ENCODE data around the gene KIF22.

Gene KIF22

GRCh38 chr16:29804020-29804419 lies 13.5 kb downstream of the KIF22 start:
- DNase-seq (ENCODE audit: low spot score): no peak

DNA sequence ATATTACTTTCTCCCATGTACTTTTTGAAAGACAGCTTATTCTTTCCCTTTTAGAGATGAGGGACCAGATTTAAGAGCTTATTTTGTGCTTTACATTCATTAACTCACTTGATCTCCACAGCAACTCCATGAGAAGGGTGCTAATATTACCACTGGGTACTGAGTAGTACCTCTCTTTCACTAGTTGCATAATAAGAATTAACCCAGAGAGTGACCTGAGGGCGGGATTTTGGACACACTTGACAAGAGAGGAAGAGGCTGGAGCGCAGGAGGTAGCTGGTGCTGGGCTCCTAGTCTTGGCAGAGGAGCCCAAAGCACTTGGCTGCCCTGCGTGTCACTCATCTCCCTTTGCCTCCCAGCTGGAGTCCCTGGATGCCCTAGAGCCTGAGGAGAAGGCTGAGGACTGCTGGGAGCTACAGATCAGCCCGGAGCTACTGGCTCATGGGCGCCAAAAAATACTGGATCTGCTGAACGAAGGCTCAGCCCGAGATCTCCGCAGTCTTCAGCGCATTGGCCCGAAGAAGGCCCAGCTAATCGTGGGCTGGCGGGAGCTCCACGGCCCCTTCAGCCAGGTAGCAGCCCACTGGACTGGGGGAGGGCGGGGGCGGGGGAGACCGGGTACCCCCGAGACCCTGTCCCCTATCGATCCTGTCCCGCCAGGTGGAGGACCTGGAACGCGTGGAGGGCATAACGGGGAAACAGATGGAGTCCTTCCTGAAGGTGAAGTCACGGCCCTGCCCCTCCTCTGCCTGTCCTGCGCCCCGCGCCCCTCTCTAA lies 14.1 kb downstream of the KIF22 start:
- no peak for DNase-seq (ENCODE audit: low spot score)

DNA sequence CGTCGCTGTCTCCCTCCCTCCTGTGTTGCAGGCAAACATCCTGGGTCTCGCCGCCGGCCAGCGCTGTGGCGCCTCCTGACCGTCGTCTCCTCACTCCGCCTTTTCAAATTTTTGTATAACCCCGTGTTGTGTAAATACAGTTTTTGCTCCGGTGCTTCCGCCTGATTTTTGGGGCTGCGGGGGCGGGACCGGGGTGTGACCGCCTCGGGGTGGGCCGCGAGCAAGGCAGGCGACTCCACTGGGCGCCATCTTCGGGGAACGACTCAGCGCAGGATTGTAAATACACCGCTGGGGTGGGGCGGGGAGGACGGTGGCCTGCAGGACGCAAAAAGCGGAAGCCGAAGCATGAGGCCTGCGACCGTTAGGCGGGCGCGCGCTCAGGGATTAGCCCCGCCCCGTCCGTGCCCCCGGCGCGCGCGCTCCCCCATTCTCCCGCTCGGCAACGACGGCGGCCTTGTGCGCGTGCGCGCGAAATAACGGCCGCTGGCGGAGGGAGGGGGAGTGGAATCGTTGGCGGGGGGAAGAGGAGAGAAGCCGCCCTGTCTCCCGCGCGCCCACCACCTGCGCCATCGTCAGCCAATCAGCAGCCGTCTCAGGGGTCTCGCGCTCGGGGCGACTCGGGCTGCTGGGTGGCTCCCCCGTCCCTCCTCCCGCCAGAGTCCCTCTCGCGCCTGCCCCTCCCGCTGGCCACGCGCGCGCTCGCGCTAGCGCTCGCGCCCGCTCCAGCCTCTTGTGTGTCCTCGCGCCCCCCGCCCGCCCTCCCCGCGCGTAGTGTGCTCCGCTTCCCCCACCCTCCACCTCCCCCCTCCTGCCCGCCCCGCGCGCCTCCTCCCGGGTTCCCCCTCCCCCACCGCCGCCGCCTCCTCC lies 14.9 kb downstream of the KIF22 start:
- DNase-seq (ENCODE audit: low spot score): peak; percentile 98

DNA sequence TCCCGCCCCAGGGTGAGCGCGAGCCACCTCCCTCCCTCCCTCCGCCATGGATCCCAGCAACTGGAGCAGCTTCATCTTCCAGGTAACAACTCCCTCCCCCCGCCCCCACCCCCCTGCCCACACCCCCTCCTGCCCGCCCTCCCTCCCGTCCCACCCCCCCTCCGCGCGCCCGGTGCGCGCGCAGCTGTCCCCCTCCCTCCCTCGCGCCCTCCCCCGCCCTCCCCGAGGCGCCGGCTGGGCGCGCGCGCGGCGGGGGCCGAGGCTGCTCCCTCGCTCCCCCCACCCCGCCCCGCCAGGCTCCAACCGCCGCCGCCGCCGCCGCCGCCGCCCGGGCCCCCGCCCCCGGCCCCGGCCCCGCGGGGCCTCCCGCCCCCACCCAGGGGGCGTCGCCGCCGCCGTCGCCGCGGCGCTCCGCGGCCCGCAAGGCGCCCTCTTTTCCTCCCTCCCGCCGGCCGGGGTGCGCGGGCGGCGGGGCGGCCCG lies 15.6 kb downstream of the KIF22 start, which contains the start of gene MAZ:
TSS of gene MAZ (plus strand) at position 431 of the 481 bp plus-strand sequence. CDS start 173 bp downstream, outside the sequence.
- DNase-seq (ENCODE audit: low spot score): peak; percentile 78

- no peak for DNase-seq (ENCODE audit: low spot score)
Measured at GRCh38 chr16:29806641-29807425, 16.3 kb downstream of the KIF22 start.

DNA sequence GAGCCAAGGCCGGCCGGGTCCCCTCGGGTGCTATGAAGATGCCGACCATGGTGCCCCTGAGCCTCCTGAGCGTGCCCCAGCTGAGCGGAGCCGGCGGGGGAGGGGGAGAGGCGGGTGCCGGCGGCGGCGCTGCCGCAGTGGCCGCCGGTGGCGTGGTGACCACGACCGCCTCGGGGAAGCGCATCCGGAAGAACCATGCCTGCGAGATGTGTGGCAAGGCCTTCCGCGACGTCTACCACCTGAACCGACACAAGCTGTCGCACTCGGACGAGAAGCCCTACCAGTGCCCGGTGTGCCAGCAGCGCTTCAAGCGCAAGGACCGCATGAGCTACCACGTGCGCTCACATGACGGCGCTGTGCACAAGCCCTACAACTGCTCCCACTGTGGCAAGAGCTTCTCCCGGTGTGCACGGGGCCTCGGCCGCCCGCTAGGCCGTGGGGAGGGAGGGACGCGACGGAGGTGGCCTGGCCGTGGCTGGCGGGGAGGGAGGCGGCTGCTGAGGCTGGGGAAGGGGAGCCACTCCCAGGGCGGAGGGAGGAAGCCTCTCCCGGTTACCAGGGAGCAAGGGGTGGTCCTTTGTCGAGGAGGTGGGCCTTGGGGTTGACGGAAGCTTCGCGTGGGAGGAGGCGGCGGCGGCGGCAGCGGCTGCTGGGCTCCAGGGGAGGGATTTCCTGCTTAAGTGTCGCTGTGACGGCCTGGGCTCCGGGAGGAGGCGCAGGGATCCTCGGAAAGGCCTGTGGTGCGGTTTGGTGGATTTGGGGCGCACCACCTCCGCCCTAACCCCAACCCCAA lies 17.1 kb downstream of the KIF22 start:
- DNase-seq (ENCODE audit: low spot score): peak; percentile 89

DNA sequence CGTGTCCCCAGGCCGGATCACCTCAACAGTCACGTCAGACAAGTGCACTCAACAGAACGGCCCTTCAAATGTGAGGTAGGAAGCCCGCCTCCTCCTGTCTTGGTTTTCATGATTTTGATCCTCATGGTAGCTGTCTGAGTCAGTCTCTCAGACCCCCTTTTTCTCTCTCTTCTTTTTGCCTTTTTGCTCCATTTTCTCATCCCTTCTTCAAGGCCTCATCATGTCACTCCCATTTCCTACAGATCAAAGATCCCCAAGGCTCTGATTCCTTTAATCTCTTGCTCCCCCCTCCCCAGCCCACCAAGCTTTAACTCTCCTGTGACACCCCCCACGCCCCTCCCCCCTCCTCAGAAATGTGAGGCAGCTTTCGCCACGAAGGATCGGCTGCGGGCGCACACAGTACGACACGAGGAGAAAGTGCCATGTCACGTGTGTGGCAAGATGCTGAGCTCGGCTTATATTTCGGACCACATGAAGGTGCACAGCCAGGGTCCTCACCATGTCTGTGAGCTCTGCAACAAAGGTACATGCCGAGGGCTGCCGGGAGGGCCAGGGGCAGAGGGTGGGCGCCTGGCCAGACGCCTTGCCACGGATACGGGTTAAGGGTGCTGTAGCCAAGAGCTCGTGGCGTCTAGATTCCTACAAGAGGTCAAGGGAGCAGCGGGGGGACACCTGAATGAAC lies 17.8 kb downstream of the KIF22 start:
- no peak for DNase-seq (ENCODE audit: low spot score)

GRCh38 chr16:29809031-29809747 lies 18.6 kb downstream of the KIF22 start:
- DNase-seq (ENCODE audit: low spot score): no peak

GRCh38 chr16:29809850-29810698 lies 19.5 kb downstream of the KIF22 start:
- no peak for DNase-seq (ENCODE audit: low spot score)

GRCh38 chr16:29810699-29811169 lies 20.2 kb downstream of the KIF22 start:
- no peak for DNase-seq (ENCODE audit: low spot score)

DNA sequence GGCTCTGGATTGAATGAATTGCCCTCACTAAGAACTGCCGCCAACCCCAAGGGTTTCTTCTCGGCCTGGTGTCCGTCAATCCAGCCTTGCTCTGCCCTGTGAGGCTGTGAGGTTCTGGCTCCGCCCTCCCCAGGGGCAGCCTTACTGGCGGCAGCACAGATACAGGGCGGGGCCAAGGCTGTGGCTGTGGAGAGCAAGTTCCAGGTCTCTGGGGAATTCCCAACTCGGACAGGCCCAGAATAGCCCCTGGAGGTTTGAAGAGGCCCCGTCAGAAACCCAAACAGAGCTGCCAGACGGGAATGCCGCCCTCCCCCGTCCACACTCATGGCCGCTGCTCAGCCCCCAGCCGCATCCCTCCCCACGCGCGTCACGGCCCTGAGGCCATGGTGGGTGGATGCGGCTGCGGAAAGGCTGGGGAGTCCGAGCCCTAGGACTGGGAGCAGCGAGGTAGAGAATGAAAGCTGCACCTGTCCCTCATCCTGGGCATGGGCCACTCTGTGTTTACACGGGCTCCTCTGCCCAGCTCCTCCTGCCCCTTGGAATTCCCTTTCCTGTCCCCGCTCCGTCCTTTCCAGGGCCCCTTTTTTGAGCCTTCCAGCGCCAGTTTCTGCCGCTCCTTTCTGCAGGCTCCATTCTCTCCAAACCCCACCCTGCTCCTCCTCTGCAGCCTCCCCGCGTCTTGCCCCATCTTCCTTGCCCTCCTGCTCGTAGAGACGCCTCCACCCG lies 20.8 kb downstream of the KIF22 start:
- DNase-seq (ENCODE audit: low spot score): peak; percentile 96

DNA sequence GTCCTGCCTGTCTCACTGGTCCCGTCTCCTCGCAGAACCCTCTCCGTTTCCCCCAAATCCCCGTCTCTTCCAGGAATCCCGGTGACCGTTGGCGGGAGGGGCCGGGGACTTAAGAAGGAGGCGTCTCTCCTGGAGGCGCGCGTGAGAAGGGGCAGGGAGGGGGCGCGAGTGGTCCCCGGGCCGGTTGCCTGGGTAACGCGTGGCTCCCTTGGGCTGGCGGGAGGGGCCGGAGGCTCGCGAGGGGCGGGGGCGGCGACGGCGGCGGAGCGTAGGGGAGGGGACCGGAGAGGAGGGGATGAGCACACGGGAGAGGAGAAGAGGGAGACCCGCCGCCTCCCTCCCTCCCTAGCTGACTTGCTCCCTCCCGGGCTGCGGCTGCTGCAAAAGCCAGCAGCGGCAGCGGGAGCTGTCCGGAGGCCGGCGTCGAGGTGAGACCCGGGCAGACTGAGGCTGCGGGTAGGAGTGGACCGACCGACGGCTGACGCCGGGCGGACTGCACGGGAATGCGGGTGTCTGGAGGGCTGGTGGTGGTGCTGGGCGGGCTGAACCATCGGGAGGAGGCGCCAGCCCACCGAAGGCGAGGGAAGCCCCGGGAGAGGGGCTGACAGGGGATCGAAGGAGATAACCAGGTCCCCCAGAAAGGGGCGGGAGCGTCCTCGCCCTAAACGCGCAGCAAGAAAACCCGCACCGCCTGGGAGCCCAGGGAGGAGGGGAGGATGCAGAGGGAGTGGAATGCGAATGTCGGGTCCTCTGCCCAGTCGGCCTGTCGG lies 21.5 kb downstream of the KIF22 start, which contains the start of gene PRRT2:
TSS of gene PRRT2 (plus strand) at position 298 of the 770 bp plus-strand sequence. CDS start 862 bp downstream, outside the sequence.
- DNase-seq (ENCODE audit: low spot score): peak; percentile 70

- DNase-seq (ENCODE audit: low spot score): no peak
Measured at GRCh38 chr16:29812754-29813643, 22.4 kb downstream of the KIF22 start.

- DNase-seq (ENCODE audit: low spot score): no peak
Measured at GRCh38 chr16:29813644-29814562, 23.4 kb downstream of the KIF22 start.

GRCh38 chr16:29814592-29814991 lies 24.0 kb downstream of the KIF22 start:
- DNase-seq (ENCODE audit: low spot score): no peak

Measured in putamen (tissue), 1 donor.